Activated T-helper 17 cell treated with anti-CD3 and anti-CD28 coated beads, Interleukin-2, amount 50 U/mL, for 72 hours (primary cell): ENCODE measurements around the gene NOMO2. TPM values are rescaled to one million over a fixed set of nuclear protein-coding genes. Genes with fewer than 3 reads are reported as not detected.
"Not testable (repeated sequence)": the region's sequence is repeated elsewhere in the genome, so short reads cannot be mapped to it uniquely, and the experiment has no call there.

Experiments
- ATAC-seq: fragments of 150-1000 bp; cut with Tn5 transposase; replicated peaks from 2 replicates; pipeline ENCODE4 v1.10.0; 2021; ENCODE audit warnings: mild to moderate bottlenecking, moderate library complexity
- H3K27ac Mint-ChIP-seq: one replicate; pipeline ENCODE4 v1.8.0; 2022; ENCODE audit warnings: mixed read lengths
- H3K27me3 Mint-ChIP-seq: one replicate; pipeline ENCODE4 v1.8.0; 2022; ENCODE audit warnings: mixed read lengths
- H3K36me3 Mint-ChIP-seq: one replicate; pipeline ENCODE4 v1.8.0; 2022; ENCODE audit warnings: low read depth, mild to moderate bottlenecking, mixed read lengths
- H3K4me1 Mint-ChIP-seq: one replicate; pipeline ENCODE4 v1.8.0; 2022; ENCODE audit warnings: mixed read lengths
- H3K4me3 Mint-ChIP-seq: one replicate; pipeline ENCODE4 v1.8.0; 2022; ENCODE audit warnings: mild to moderate bottlenecking, mixed read lengths
- H3K9me3 Mint-ChIP-seq: one replicate; pipeline ENCODE4 v1.8.0; 2022; ENCODE audit warnings: mixed read lengths
- total RNA-seq, 2 donors: library from RNA; stranded (reverse); gene quantifications; one replicate each; pipeline ENCODE4 v1.2.3, GENCODE V29; 2022

The NOMO2 gene
- total RNA-seq, 2 donors from 2014 or later, result 67.4 to 141 TPM

- not testable (repeated sequence) for H3K4me3 Mint-ChIP-seq, H3K9me3 Mint-ChIP-seq, ATAC-seq, H3K4me1 Mint-ChIP-seq, H3K27me3 Mint-ChIP-seq, H3K27ac Mint-ChIP-seq
- peaks cover 12% of the 10 kb centered on the region for H3K36me3 Mint-ChIP-seq
These were observed 14.5 kb downstream of the NOMO2 start for GRCh38 chr16:18547382-18547781.

- not testable (repeated sequence) for ATAC-seq, H3K4me1 Mint-ChIP-seq, H3K4me3 Mint-ChIP-seq, H3K9me3 Mint-ChIP-seq, H3K27ac Mint-ChIP-seq, H3K27me3 Mint-ChIP-seq
- peaks cover 12% of the 10 kb centered on the region for H3K36me3 Mint-ChIP-seq
These were observed 15.0 kb downstream of the NOMO2 start for GRCh38 chr16:18546853-18547252.

GRCh38 chr16:18544232-18545081 lies 17.4 kb downstream of the NOMO2 start:
- H3K36me3 Mint-ChIP-seq, result peaks cover 17% of the 10 kb centered on the region
- not testable (repeated sequence) for H3K9me3 Mint-ChIP-seq, H3K27me3 Mint-ChIP-seq, H3K4me1 Mint-ChIP-seq, ATAC-seq, H3K27ac Mint-ChIP-seq, H3K4me3 Mint-ChIP-seq

GRCh38 chr16:18541912-18542311 lies 20.0 kb downstream of the NOMO2 start:
- peaks cover 23% of the 10 kb centered on the region for H3K36me3 Mint-ChIP-seq
- H3K4me3 Mint-ChIP-seq, ATAC-seq, H3K9me3 Mint-ChIP-seq, H3K27me3 Mint-ChIP-seq, H3K4me1 Mint-ChIP-seq, H3K27ac Mint-ChIP-seq: not testable (repeated sequence)

GRCh38 chr16:18537004-18537403 lies 24.9 kb downstream of the NOMO2 start:
- peak overlapping the region; percentile 74 for H3K27ac Mint-ChIP-seq
- not testable (repeated sequence) for H3K4me3 Mint-ChIP-seq, H3K27me3 Mint-ChIP-seq, H3K4me1 Mint-ChIP-seq, H3K9me3 Mint-ChIP-seq
- H3K36me3 Mint-ChIP-seq, result peaks cover 34% of the 10 kb centered on the region
- ATAC-seq, result peak; percentile 57

GRCh38 chr16:18535519-18536168 lies 26.3 kb downstream of the NOMO2 start:
- H3K27ac Mint-ChIP-seq, H3K9me3 Mint-ChIP-seq, H3K4me1 Mint-ChIP-seq, H3K27me3 Mint-ChIP-seq, ATAC-seq, H3K4me3 Mint-ChIP-seq: not testable (repeated sequence)
- peaks cover 34% of the 10 kb centered on the region for H3K36me3 Mint-ChIP-seq

GRCh38 chr16:18534308-18534707 lies 27.6 kb downstream of the NOMO2 start:
- peaks cover 27% of the 10 kb centered on the region for H3K36me3 Mint-ChIP-seq
- H3K27ac Mint-ChIP-seq, H3K27me3 Mint-ChIP-seq, H3K4me1 Mint-ChIP-seq, ATAC-seq, H3K9me3 Mint-ChIP-seq, H3K4me3 Mint-ChIP-seq: not testable (repeated sequence)

- ATAC-seq, H3K27me3 Mint-ChIP-seq, H3K4me3 Mint-ChIP-seq, H3K27ac Mint-ChIP-seq, H3K4me1 Mint-ChIP-seq, H3K9me3 Mint-ChIP-seq: not testable (repeated sequence)
- peaks cover 34% of the 10 kb centered on the region for H3K36me3 Mint-ChIP-seq
These were observed 30.6 kb downstream of the NOMO2 start for GRCh38 chr16:18531323-18531722.

- ATAC-seq, H3K4me3 Mint-ChIP-seq, H3K27me3 Mint-ChIP-seq, H3K4me1 Mint-ChIP-seq, H3K27ac Mint-ChIP-seq, H3K9me3 Mint-ChIP-seq: not testable (repeated sequence)
- H3K36me3 Mint-ChIP-seq, result peaks cover 31% of the 10 kb centered on the region
These were observed 31.6 kb downstream of the NOMO2 start for GRCh38 chr16:18530329-18530728.

- H3K27ac Mint-ChIP-seq, H3K9me3 Mint-ChIP-seq, ATAC-seq, H3K4me1 Mint-ChIP-seq, H3K4me3 Mint-ChIP-seq, H3K27me3 Mint-ChIP-seq: not testable (repeated sequence)
- peaks cover 22% of the 10 kb centered on the region for H3K36me3 Mint-ChIP-seq
These were observed 35.4 kb downstream of the NOMO2 start for GRCh38 chr16:18526547-18526946.

- H3K4me1 Mint-ChIP-seq, H3K27ac Mint-ChIP-seq, H3K9me3 Mint-ChIP-seq, H3K4me3 Mint-ChIP-seq, H3K27me3 Mint-ChIP-seq, ATAC-seq: not testable (repeated sequence)
- H3K36me3 Mint-ChIP-seq, result peaks cover 22% of the 10 kb centered on the region
These were observed 35.9 kb downstream of the NOMO2 start for GRCh38 chr16:18525882-18526482.

- not testable (repeated sequence) for H3K27me3 Mint-ChIP-seq, H3K9me3 Mint-ChIP-seq, H3K4me1 Mint-ChIP-seq, H3K27ac Mint-ChIP-seq, H3K4me3 Mint-ChIP-seq, ATAC-seq
- H3K36me3 Mint-ChIP-seq, result peaks cover 12% of the 10 kb centered on the region
These were observed 39.3 kb downstream of the NOMO2 start for GRCh38 chr16:18522637-18523036.

GRCh38 chr16:18521445-18522181 lies 40.3 kb downstream of the NOMO2 start:
- ATAC-seq, result not testable (repeated sequence)

GRCh38 chr16:18518536-18519283 lies 43.2 kb downstream of the NOMO2 start:
- H3K27me3 Mint-ChIP-seq, H3K4me3 Mint-ChIP-seq, H3K27ac Mint-ChIP-seq, H3K4me1 Mint-ChIP-seq, ATAC-seq, H3K9me3 Mint-ChIP-seq, H3K36me3 Mint-ChIP-seq: not testable (repeated sequence)

More at GRCh38 chr16:18521445-18522181, 40.3 kb downstream of the NOMO2 start:
- H3K9me3 Mint-ChIP-seq, H3K4me1 Mint-ChIP-seq, H3K4me3 Mint-ChIP-seq, H3K36me3 Mint-ChIP-seq, H3K27me3 Mint-ChIP-seq, H3K27ac Mint-ChIP-seq: not testable (repeated sequence)
